Nephron (organoid): ENCODE results near the gene CCDC192.
A peak's percentile ranks its signal among the peaks of the same experiment; 100 is the strongest.
"Not testable (repeated sequence)": the region's sequence is repeated elsewhere in the genome, so short reads cannot be mapped to it uniquely, and the experiment has no call there.

Experiments
- H3K27ac Mint-ChIP-seq, 3 experiments: 2 replicates each; pipeline ENCODE4 v1.8.0; 2020; ENCODE audit warnings: mixed read lengths in 3 of 3, mild to moderate bottlenecking in 2 of 3, moderate library complexity in 1 of 3
- H3K27me3 Mint-ChIP-seq: 2 replicates; pipeline ENCODE4 v1.8.0; 2021; ENCODE audit warnings: low read depth, mild to moderate bottlenecking, moderate library complexity, mixed read lengths
- H3K36me3 Mint-ChIP-seq: 2 replicates; pipeline ENCODE4 v1.8.0; 2020; ENCODE audit warnings: low read depth, mixed read lengths
- H3K4me1 Mint-ChIP-seq: 2 replicates; pipeline ENCODE4 v1.8.0; 2020; ENCODE audit warnings: mixed read lengths
- H3K4me3 Mint-ChIP-seq, 3 experiments: 2 replicates each; pipeline ENCODE4 v1.8.0; 2020; ENCODE audit warnings: mild to moderate bottlenecking in 3 of 3, mixed read lengths in 3 of 3, moderate library complexity in 2 of 3
- H3K9me3 Mint-ChIP-seq: 2 replicates; pipeline ENCODE4 v1.8.0; 2020; ENCODE audit warnings: mixed read lengths
- CTCF ChIP-seq, 3 experiments: fragments of 200-600 bp; sonication (generic); IDR thresholded peaks; one replicate each; pipeline ENCODE4 v1.5.0; 2021; ENCODE audit warnings: antibody characterized with exemption in 3 of 3; ENCODE audit not compliant: unreplicated experiment in 3 of 3

The CCDC192 gene

GRCh38 chr5:127741412-127741811 is 38.2 kb downstream of the CCDC192 start:
- Mint-ChIP-seq H3K9me3 (peaks cover 3% of the 10 kb centered on the region), H3K36me3 (peaks cover 3% of the 10 kb centered on the region), H3K27me3 (peaks cover 3% of the 10 kb centered on the region), H3K4me3 (no peak overlapping the region), H3K27ac (no peak overlapping the region), H3K4me1 (no peaks in the 10 kb centered on the region)
- no peak for TF ChIP-seq CTCF (IDR thresholded peaks at IDR 0.05; ENCODE audit: unreplicated experiment in 3 of 3)

DNA sequence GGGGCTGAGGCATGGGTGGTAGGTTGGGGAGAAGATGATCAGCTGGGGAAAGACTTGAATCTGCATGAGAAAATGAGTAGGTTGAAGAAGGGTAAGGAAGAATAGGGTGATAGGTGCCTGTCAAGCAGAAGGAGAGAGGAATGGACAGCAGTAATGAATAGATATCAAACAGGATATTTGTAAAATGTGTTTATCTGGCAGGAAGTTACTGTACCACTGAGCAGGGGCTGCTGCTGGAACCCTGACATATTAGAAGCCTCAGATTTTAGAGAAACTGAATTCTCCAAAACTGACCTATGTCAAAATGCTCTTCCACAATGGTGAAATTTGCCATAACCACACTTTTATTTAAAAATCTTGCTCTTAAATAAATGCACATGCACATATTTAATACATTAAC is 41.0 kb downstream of the CCDC192 start:
- Mint-ChIP-seq H3K4me1 (no peaks in the 10 kb centered on the region), H3K27me3 (peaks cover 3% of the 10 kb centered on the region), H3K9me3 (no peaks in the 10 kb centered on the region), H3K4me3 (no peak overlapping the region), H3K27ac (no peak overlapping the region), H3K36me3 (no peaks in the 10 kb centered on the region)
- TF ChIP-seq CTCF (IDR thresholded peaks at IDR 0.05; ENCODE audit: unreplicated experiment in 3 of 3) = no peak

DNA sequence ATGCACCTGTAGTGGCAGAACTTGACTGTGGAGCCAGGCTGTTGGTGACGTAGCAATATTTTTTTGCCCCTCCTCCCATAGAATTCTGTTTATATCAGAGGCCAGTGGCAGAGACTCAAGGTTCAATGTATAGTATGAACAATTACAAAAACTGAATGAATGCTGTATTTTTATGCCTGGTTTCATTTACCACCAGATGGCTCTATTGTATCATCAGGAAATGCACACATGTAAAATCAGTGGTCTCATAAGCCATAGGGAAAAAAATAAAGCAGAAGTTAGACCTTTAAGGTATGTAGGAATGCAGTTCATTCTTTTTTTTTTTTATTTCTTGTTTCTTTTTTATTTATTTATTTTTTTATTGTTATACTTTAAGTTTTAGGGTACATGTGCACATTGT is 43.6 kb downstream of the CCDC192 start:
- Mint-ChIP-seq H3K4me1 (no peaks in the 10 kb centered on the region), H3K9me3 (no peaks in the 10 kb centered on the region), H3K27me3 (peaks cover 3% of the 10 kb centered on the region), H3K36me3 (no peaks in the 10 kb centered on the region), H3K27ac (no peak overlapping the region), H3K4me3 (no peak overlapping the region)
- peak; percentile 36 to 40 (median 39) for TF ChIP-seq CTCF (IDR thresholded peaks at IDR 0.05; ENCODE audit: unreplicated experiment in 3 of 3)

GRCh38 chr5:127752503-127753265 is 49.5 kb downstream of the CCDC192 start:
- not testable (repeated sequence) for H3K36me3 Mint-ChIP-seq, H3K4me3 Mint-ChIP-seq, H3K9me3 Mint-ChIP-seq, H3K27ac Mint-ChIP-seq, H3K27me3 Mint-ChIP-seq
- H3K4me1 Mint-ChIP-seq = peaks cover 17% of the 10 kb centered on the region

DNA sequence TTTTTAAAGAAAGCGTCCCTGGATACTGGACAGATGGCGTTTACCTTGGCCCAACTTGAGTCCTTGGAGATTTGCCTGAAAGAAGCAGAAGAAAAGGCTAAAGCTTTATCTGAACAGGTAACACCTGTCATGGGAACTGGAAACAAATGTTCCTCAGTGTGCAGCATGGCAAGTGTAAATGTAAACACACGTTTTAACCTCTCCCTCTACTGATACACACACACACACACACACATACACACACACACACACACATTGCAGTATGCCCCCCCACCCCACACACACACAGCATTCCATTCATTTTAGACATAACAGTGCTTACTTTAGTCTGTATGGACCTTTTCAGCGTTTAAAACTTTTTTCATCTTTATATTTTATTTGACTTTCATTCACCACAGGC is 51.1 kb downstream of the CCDC192 start:
- Mint-ChIP-seq H3K4me3 (no peak overlapping the region), H3K27me3 (no peaks in the 10 kb centered on the region), H3K4me1 (peaks cover 20% of the 10 kb centered on the region), H3K27ac (peak overlapping the region in 1 of 3 experiments; percentile 67), H3K36me3 (no peaks in the 10 kb centered on the region), H3K9me3 (no peaks in the 10 kb centered on the region)
- TF ChIP-seq CTCF (IDR thresholded peaks at IDR 0.05; ENCODE audit: unreplicated experiment in 3 of 3) = no peak

DNA sequence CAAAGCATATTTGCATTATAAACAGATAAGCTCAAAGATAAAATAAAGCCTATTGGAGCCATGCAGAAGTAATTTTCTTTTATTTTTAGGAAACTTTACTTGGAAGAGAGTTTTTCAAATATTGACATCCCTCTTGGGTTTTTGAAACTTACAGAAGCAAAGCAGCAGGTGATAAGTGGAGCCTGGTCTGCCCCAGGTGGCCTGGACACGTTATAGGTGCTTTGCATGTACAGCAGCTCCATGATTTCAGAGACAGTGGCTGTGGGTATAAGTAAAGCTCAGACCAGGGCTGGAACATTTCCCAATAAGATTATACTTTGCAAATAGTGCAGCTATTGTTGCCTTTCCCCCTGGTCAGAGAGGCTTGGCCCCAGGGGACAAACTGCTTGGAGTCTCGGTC is 51.5 kb downstream of the CCDC192 start:
- no peaks in the 10 kb centered on the region for H3K36me3 Mint-ChIP-seq
- H3K4me3 Mint-ChIP-seq = no peak overlapping the region
- TF ChIP-seq CTCF (IDR thresholded peaks at IDR 0.05; ENCODE audit: unreplicated experiment in 3 of 3) = no peak
- no peaks in the 10 kb centered on the region for H3K9me3 Mint-ChIP-seq
- H3K27me3 Mint-ChIP-seq = no peaks in the 10 kb centered on the region
- H3K27ac Mint-ChIP-seq = peak overlapping the region in 1 of 3 experiments; percentile 67
- H3K4me1 Mint-ChIP-seq = peaks cover 20% of the 10 kb centered on the region
